ENCODE data around the gene IRX6.

GRCh38 chr16:55350984-55351383 lies 27.0 kb downstream of the IRX6 start:
- TF ChIP-seq CTCF (CRISPR knock-in tag; IDR thresholded peaks at IDR 0.05) (no peak), RFX5 (IDR thresholded peaks at IDR 0.05; ENCODE audit: low read depth, low read length) (no peak), ZNF557 (CRISPR knock-in tag; IDR thresholded peaks at IDR 0.05) (no peak), IRF2 (CRISPR knock-in tag; IDR thresholded peaks at IDR 0.05) (no peak), GTF2F1 (IDR thresholded peaks at IDR 0.05; ENCODE audit: low read length) (no peak), FOXJ3 (CRISPR knock-in tag; IDR thresholded peaks at IDR 0.05; ENCODE audit: borderline replicate concordance) (no peak), HDAC2 (CRISPR knock-in tag; IDR thresholded peaks at IDR 0.05) (no peak), ZBTB42 (CRISPR knock-in tag; IDR thresholded peaks at IDR 0.05) (no peak), PBX3 (CRISPR knock-in tag; IDR thresholded peaks at IDR 0.05; ENCODE audit: borderline replicate concordance) (no peak), GATAD2A (CRISPR knock-in tag; IDR thresholded peaks at IDR 0.05) (no peak), ZNF512 (CRISPR knock-in tag; IDR thresholded peaks at IDR 0.05) (no peak), E2F1 (CRISPR knock-in tag; IDR thresholded peaks at IDR 0.05) (no peak)

All from HepG2 (cell line).